22Rv1 (cell line): ENCODE measurements around the gene C6orf62.

Source experiments
- ZFX ChIP-seq: fragments of 450-650 bp; IDR thresholded peaks from 2 replicates; pipeline ENCODE4 v1.6.1; 2017; ENCODE audit warnings: antibody characterized with exemption, borderline replicate concordance
- TF ChIP-seq, protein P1 (sequence below): fragments of 450-650 bp; IDR thresholded peaks from 2 replicates; pipeline ENCODE4 v1.5.1; 2017; ENCODE audit warnings: mild to moderate bottlenecking

DNA sequence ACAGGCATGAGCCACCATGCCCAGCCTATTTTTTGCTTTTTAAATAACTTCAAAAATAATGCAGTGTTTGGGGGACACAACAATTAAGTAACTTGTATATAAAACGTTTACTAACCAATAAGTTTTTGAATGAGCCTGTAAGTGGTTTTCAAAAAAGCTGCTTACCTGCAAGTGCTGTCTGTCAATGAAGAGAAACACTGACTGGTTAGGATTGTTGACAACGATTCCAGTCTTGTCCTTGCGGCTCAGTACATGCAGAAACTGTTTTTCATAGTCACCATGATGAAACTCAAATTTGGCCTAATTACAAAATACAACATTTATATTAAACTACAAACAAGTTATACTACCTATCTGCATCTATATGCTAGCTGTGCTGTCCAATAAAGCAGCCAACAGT lies 10.3 kb downstream of the C6orf62 start:
- TF ChIP-seq, protein P1, sequence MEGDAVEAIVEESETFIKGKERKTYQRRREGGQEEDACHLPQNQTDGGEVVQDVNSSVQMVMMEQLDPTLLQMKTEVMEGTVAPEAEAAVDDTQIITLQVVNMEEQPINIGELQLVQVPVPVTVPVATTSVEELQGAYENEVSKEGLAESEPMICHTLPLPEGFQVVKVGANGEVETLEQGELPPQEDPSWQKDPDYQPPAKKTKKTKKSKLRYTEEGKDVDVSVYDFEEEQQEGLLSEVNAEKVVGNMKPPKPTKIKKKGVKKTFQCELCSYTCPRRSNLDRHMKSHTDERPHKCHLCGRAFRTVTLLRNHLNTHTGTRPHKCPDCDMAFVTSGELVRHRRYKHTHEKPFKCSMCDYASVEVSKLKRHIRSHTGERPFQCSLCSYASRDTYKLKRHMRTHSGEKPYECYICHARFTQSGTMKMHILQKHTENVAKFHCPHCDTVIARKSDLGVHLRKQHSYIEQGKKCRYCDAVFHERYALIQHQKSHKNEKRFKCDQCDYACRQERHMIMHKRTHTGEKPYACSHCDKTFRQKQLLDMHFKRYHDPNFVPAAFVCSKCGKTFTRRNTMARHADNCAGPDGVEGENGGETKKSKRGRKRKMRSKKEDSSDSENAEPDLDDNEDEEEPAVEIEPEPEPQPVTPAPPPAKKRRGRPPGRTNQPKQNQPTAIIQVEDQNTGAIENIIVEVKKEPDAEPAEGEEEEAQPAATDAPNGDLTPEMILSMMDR: no peak
- TF ChIP-seq ZFX: no peak
